Sigmoid colon (tissue), 7 donors: ENCODE data around the gene LAPTM5. TPM values are rescaled to one million over a fixed set of nuclear protein-coding genes. Genes with fewer than 3 reads are reported as not detected.

Experiments used
- DNase-seq: peaks from one replicate; pipeline ENCODE4 v3.0.0-alpha.2; 2019
- H3K27ac ChIP-seq, 4 donors: fragments of 200-600 bp; sonication (generic); one replicate each; pipeline ENCODE4 v1.5.1; 2016 to 2019; ENCODE audit warnings: mild to moderate bottlenecking in 1 of 4
- H3K27me3 ChIP-seq, 3 donors: fragments of 200-600 bp; sonication (generic); one replicate each; pipeline ENCODE4 v1.5.1; 2019; ENCODE audit warnings: mild to moderate bottlenecking in 1 of 3
- H3K36me3 ChIP-seq, 4 donors: fragments of 200-600 bp; sonication (generic); one replicate each; pipeline ENCODE4 v1.5.1; 2016 to 2019
- H3K4me1 ChIP-seq, 4 donors: fragments of 200-600 bp; sonication (generic); one replicate each; pipeline ENCODE4 v1.5.1; 2017 to 2019
- H3K4me3 ChIP-seq, 4 donors: fragments of 200-600 bp; sonication (generic); one replicate each; pipeline ENCODE4 v1.5.1; 2017 to 2019; ENCODE audit warnings: mild to moderate bottlenecking in 2 of 4, moderate library complexity in 1 of 4
- H3K9me3 ChIP-seq, 4 donors: fragments of 200-600 bp in 3 of 4; sonication (generic) in 3 of 4; one replicate each; pipeline versions ENCODE4 v1.5.1 to v1.6.1; 2013 to 2019
- EP300 ChIP-seq, 4 donors: sonication (generic); formaldehyde crosslinking; IDR thresholded peaks; one replicate each; pipeline ENCODE4 v1.6.1; 2017; ENCODE audit warnings: antibody characterized with exemption in 4 of 4
- POLR2A ChIP-seq, 2 donors: fragments of 450-650 bp; IDR thresholded peaks; one replicate each; pipeline ENCODE4 v1.6.1; 2016; ENCODE audit warnings: antibody characterized with exemption in 2 of 2, mild to moderate bottlenecking in 2 of 2, moderate library complexity in 2 of 2
- POLR2AphosphoS5 ChIP-seq, 4 donors: sonication (generic); formaldehyde crosslinking; IDR thresholded peaks; one replicate each; pipeline ENCODE4 v1.6.1; 2017; ENCODE audit warnings: antibody characterized with exemption in 4 of 4
- WGBS, 2 donors: extraction: QIAGEN DNeasy Blood & Tissue Kit; methylation state at CpG; one replicate each; pipeline ENCODE4 v1.1.7; 2013; 5-methylcytosine and 5-hydroxymethylcytosine counted together
- intact Hi-C: fragments of 100-400 bp; cut with DNase I; formaldehyde crosslinking; loops from one replicate; pipeline ENCODE4 v1.15.1; 2023
- polyA plus RNA-seq, 3 donors: library from polyadenylated mRNA; stranded (reverse); fragments of 200-250 nt; gene quantifications; one replicate each; pipeline ENCODE4 v1.2.3, GENCODE V29; 2013
- total RNA-seq, 4 donors: library from RNA; depleted of rRNA; stranded (reverse); fragments of >200 nt; gene quantifications; one replicate each; pipeline ENCODE4 v1.1.0, GENCODE V29; 2016
- TF ChIP-seq, protein P1 (sequence below), 4 experiments: fragments of 450-650 bp in 3 of 4; fragments of 200-600 bp in 1 of 4; IDR thresholded peaks; one replicate each; pipeline ENCODE4 v1.5.1; 2016 to 2019; ENCODE audit warnings: antibody characterized with exemption in 4 of 4, mild to moderate bottlenecking in 3 of 4, moderate library complexity in 2 of 4
- donor health status: healthy with polysubstance abuse.
- donor health status: Bipolar disorder and iron deficiency.
- donor health status: healthy.

The LAPTM5 gene
- total and polyA plus RNA-seq, 7 donors, result 30.2 to 219 (median 47.4) TPM

DNA sequence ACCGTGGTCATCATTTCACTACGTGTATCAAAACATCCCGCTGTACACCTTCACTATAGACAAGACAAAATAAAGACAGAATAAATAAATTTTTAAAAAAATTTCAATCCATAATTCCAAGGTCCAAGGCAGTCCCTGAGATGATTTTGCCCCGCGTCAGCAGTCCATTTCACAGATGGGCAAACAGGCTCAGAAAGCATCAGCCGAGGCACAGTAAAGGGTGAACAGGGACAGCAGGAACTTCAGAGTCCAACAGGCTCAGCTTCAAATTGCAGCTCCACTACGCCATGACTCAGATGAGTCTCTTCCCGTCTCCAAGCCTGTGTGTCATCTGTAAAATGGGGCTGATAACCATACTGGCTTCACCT is 49.2 kb downstream of the LAPTM5 start:
- Histone ChIP-seq H3K27me3 (no peaks in the 10 kb centered on the region), H3K4me1 (peaks cover 0 to 44% (median 36%) of the 10 kb centered on the region in 4 donors), H3K9me3 (no peaks in the 10 kb centered on the region), H3K27ac (no peak overlapping the region), H3K4me3 (no peak overlapping the region), H3K36me3 (no peaks in the 10 kb centered on the region)
- no peak for DNase-seq
- 51 to 55% methylated on average over 8 of the region's 8 CpGs for WGBS, 2 donors
- intact Hi-C loops, result loop anchor here (2.0 to 10.0 kb wide), 5 partner anchors 326 to 1821 kb away; partner anchors contain the start of genes PTPRU and TMEM200B
- no peak for TF ChIP-seq POLR2AphosphoS5 (IDR thresholded peaks at IDR 0.05)

DNA sequence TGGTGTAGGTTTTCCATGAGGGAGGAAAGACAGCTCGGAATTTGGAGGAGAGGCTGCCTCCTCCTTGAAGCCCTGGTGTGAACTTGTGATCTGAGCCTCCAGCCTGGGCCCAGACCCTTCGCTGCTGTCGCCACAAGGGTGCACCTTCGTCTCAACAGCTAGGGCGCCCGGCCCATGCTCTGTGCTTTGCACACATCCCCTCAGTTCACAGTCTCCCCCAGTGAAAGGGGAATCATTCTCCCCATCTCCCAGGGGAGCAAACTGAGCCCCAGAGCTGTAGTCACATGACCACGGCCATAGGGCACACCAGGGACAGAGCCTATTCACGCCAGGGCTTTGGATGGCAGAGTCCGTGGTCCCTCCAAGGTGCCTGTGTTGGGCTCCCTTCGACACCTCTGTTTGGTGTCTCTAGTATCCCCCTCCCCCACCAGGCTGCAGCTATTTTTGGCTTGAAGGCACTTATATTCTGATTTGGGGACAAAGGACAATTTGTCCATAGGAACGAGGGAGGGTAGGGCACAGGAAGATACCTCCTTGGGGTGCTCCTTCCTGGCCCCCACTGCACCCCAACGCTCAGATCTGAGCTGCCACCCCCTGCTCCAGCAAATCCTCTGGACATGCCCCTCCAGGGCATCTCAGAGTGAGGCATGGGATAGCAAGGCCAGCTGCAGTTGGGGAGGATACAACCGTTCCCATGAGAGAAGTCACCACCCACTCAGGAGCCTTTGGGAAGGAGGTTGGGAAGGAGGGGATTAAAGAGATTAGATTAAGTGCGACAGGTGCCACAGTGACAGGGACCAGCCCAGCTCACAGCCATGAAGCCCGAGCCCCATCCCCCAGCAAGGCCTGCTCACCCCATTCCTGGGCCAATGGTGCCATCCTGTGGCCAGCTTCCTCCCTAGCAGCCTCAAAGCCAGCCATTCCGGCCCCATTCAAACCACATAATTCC is 49.9 kb downstream of the LAPTM5 start:
- Histone ChIP-seq H3K4me3 (no peak overlapping the region), H3K36me3 (no peaks in the 10 kb centered on the region), H3K27ac (no peak overlapping the region), H3K4me1 (peaks cover 0 to 44% (median 36%) of the 10 kb centered on the region in 4 donors), H3K9me3 (no peaks in the 10 kb centered on the region), H3K27me3 (no peaks in the 10 kb centered on the region)
- WGBS, 2 donors, result 48 to 57% methylated on average over 16 of the region's 16 CpGs
- intact Hi-C loops, result loop anchor here (2.0 to 10.0 kb wide), 5 partner anchors 325 to 1820 kb away; partner anchors contain the start of genes PTPRU and TMEM200B
- peak; percentile 87 for DNase-seq
- TF ChIP-seq, protein P1, sequence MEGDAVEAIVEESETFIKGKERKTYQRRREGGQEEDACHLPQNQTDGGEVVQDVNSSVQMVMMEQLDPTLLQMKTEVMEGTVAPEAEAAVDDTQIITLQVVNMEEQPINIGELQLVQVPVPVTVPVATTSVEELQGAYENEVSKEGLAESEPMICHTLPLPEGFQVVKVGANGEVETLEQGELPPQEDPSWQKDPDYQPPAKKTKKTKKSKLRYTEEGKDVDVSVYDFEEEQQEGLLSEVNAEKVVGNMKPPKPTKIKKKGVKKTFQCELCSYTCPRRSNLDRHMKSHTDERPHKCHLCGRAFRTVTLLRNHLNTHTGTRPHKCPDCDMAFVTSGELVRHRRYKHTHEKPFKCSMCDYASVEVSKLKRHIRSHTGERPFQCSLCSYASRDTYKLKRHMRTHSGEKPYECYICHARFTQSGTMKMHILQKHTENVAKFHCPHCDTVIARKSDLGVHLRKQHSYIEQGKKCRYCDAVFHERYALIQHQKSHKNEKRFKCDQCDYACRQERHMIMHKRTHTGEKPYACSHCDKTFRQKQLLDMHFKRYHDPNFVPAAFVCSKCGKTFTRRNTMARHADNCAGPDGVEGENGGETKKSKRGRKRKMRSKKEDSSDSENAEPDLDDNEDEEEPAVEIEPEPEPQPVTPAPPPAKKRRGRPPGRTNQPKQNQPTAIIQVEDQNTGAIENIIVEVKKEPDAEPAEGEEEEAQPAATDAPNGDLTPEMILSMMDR (IDR thresholded peaks at IDR 0.05), result peak; percentile 81 to 94 (median 90)
- no peak for TF ChIP-seq EP300 (IDR thresholded peaks at IDR 0.05)

DNA sequence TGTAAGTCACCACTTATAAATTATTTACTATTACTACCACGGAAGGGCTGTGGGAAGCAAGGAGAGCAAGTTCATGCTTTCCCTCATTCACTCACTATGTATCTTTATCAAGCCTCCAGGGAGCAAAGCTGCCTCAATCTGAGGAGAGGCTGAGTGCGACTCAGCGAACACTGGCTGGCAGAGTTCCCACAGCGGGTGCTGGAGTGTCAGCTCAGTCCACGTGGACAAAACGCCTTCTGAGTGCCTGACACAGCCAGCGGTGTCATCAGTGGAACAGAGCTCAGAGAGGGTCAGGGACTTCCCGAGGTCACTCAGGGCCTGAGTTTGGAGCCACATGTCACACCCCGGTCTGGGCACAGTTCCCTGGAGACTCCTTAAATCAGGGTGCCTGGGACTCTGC is 51.0 kb downstream of the LAPTM5 start:
- DNase-seq, result peak; percentile 88
- TF ChIP-seq EP300 (IDR thresholded peaks at IDR 0.05) (no peak), POLR2AphosphoS5 (IDR thresholded peaks at IDR 0.05) (peak in 3 of 4 donors; percentile 22 to 38 (median 26))
- peaks cover 0 to 47% (median 37%) of the 10 kb centered on the region in 4 donors for H3K4me1 ChIP-seq
- intact Hi-C loops, result loop anchor here (5.0 to 10.0 kb wide), 3 partner anchors 324 to 1819 kb away; partner anchors contain the start of gene TMEM200B
- peak overlapping the region in 1 of 4 donors; percentile 1 for H3K27ac ChIP-seq
- H3K4me3 ChIP-seq, result no peak overlapping the region
- H3K9me3 ChIP-seq, result no peaks in the 10 kb centered on the region
- no peaks in the 10 kb centered on the region for H3K36me3 ChIP-seq
- 22 to 44% methylated on average over 9 of the region's 9 CpGs for WGBS, 2 donors
- no peaks in the 10 kb centered on the region for H3K27me3 ChIP-seq

DNA sequence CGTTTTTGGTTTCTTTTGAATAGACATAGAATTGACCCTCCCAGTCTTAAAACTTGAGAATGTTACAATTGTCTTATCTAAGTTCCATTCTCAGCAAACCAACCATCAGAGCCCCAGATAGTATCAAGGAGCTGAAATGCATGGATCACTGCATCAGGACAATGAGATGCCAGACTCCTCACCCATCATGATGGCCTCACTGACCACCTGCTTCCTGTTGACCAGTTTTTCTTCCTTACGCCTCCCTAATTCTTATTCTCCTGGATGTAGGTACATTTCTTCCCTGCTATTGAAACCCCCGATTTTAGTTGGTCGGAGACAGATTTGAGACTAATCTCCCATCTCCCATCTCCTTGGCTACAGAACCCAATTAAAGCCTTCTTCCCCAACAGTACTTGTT is 51.9 kb downstream of the LAPTM5 start:
- no peak for DNase-seq
- Histone ChIP-seq H3K4me3 (no peak overlapping the region), H3K27ac (peak overlapping the region in 2 of 4 donors; percentile 77 to 81), H3K27me3 (no peaks in the 10 kb centered on the region), H3K9me3 (no peaks in the 10 kb centered on the region), H3K4me1 (peaks cover 0 to 55% (median 44%) of the 10 kb centered on the region in 4 donors), H3K36me3 (no peaks in the 10 kb centered on the region)
- intact Hi-C loops, result loop anchor here (5.0 to 10.0 kb wide), 3 partner anchors 323 to 1818 kb away; partner anchors contain the start of gene TMEM200B
- TF ChIP-seq EP300 (IDR thresholded peaks at IDR 0.05), result no peak
- no peak for TF ChIP-seq POLR2A (IDR thresholded peaks at IDR 0.05)
- no peak for TF ChIP-seq POLR2AphosphoS5 (IDR thresholded peaks at IDR 0.05)
- TF ChIP-seq, protein P1 (IDR thresholded peaks at IDR 0.05), result no peak
- 57 to 70% methylated on average over 4 of the region's 4 CpGs for WGBS, 2 donors

DNA sequence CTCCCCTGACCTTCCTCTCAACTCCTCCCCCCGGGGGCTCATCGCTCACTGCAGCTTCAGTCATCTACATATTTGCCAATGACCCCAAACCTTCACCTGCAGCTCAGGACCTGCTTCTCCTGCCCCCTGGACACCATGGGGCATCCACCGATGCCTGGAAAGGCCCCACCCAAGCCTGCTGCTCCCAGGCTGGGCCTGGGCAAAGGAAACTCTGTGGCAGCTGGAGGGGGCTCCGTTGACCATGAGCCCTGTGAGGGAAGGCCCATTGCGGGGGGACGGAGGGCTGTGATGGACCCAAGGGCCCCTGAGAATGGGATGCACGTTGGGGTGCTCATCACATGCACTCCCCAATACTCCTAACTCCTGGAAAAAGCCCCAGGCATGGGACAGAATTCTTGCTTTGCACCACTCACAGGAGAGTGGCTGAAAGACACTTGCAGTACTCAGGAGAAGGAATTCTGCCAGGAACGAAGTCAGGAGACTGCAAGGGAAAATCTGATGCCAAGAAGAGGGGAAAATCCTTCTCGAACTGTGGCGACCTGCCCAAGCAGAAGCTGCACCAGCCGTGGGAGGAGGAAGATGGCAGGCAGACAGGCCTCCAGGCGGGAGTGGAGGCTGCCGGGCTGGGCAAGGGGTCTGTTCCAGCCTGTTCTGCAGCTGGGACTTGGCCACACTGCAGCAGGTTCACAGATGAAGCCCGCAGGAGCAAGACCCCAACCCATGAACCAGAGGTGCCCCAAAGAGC is 52.6 kb downstream of the LAPTM5 start:
- intact Hi-C loops, result loop anchor here (5.0 to 10.0 kb wide), 3 partner anchors 323 to 1818 kb away; partner anchors contain the start of gene TMEM200B
- no peaks in the 10 kb centered on the region for H3K36me3 ChIP-seq
- TF ChIP-seq POLR2A (IDR thresholded peaks at IDR 0.05), result no peak
- peak in 2 of 4 donors; percentile 54 to 55 for TF ChIP-seq POLR2AphosphoS5 (IDR thresholded peaks at IDR 0.05)
- peak in 1 of 4 donors; percentile 24 for TF ChIP-seq EP300 (IDR thresholded peaks at IDR 0.05)
- TF ChIP-seq, protein P1 (IDR thresholded peaks at IDR 0.05), result no peak
- peak overlapping the region; percentile 40 to 83 (median 79) for H3K27ac ChIP-seq
- H3K4me3 ChIP-seq, result no peak overlapping the region
- no peaks in the 10 kb centered on the region for H3K27me3 ChIP-seq
- no peaks in the 10 kb centered on the region for H3K9me3 ChIP-seq
- 71 to 78% methylated on average over 14 of the region's 14 CpGs for WGBS, 2 donors
- peak; percentile 85 for DNase-seq
- peaks cover 0 to 62% (median 50%) of the 10 kb centered on the region in 4 donors for H3K4me1 ChIP-seq
